Activated CD8-positive, alpha-beta memory T cell treated with anti-CD3 and anti-CD28 coated beads for 48 hours (primary cell): ENCODE measurements around the gene GPR33.
"Not testable (repeated sequence)": the region's sequence is repeated elsewhere in the genome, so short reads cannot be mapped to it uniquely, and the experiment has no call there.

Experiments used
- DNase-seq, 3 experiments: peaks; one replicate each; pipeline ENCODE4 v3.0.0-alpha.2; 2020; ENCODE audit warnings: low read depth in 2 of 3, low spot score in 2 of 3

Gene GPR33

GRCh38 chr14:31487886-31488285 is at the start of gene GPR33:
TSS of gene GPR33 (minus strand) at chr14:31488039. CDS start at chr14:31483965, 4,074 bp downstream.
- DNase-seq: no peak

- DNase-seq: no peak
These were observed 48.5 kb upstream of the GPR33 start for GRCh38 chr14:31536201-31536960.

- no peak for DNase-seq
These were observed 42.3 kb upstream of the GPR33 start for GRCh38 chr14:31530136-31530535.

GRCh38 chr14:31529053-31529452 is 41.2 kb upstream of the GPR33 start:
- no peak for DNase-seq

GRCh38 chr14:31527546-31527945 is 39.7 kb upstream of the GPR33 start:
- DNase-seq: no peak

GRCh38 chr14:31527087-31527486 is 39.2 kb upstream of the GPR33 start:
- DNase-seq: no peak

- DNase-seq: no peak
These were observed 23.0 kb upstream of the GPR33 start for GRCh38 chr14:31510855-31511254.

GRCh38 chr14:31510222-31510621 is 22.4 kb upstream of the GPR33 start:
- DNase-seq: no peak

GRCh38 chr14:31508135-31508534 is 20.3 kb upstream of the GPR33 start:
- DNase-seq: no peak

GRCh38 chr14:31505411-31505810 is 17.6 kb upstream of the GPR33 start:
- DNase-seq: no peak

GRCh38 chr14:31501870-31502269 is 14.0 kb upstream of the GPR33 start:
- DNase-seq: no peak

- no peak for DNase-seq
These were observed 5.1 kb upstream of the GPR33 start for GRCh38 chr14:31492759-31493498.

- DNase-seq: no peak
These were observed 1.9 kb upstream of the GPR33 start for GRCh38 chr14:31489691-31490090.

- DNase-seq: no peak
These were observed 1.1 kb downstream of the GPR33 start for GRCh38 chr14:31486764-31487163.

- no peak for DNase-seq
These were observed 3.1 kb downstream of the GPR33 start for GRCh38 chr14:31484754-31485153.

GRCh38 chr14:31480156-31480555 is 7.7 kb downstream of the GPR33 start:
- DNase-seq: no peak

- DNase-seq: no peak
These were observed 8.8 kb downstream of the GPR33 start for GRCh38 chr14:31479027-31479426.

- no peak for DNase-seq
These were observed 10.6 kb downstream of the GPR33 start for GRCh38 chr14:31477248-31477647.

GRCh38 chr14:31476131-31476866 is 11.5 kb downstream of the GPR33 start:
- no peak for DNase-seq

- no peak for DNase-seq
These were observed 21.3 kb downstream of the GPR33 start for GRCh38 chr14:31466554-31466953.

GRCh38 chr14:31465111-31465510 is 22.7 kb downstream of the GPR33 start:
- DNase-seq: no peak

GRCh38 chr14:31462450-31462849 is 25.4 kb downstream of the GPR33 start:
- not testable (repeated sequence) for DNase-seq
